IPS-18c (cell line): ENCODE measurements around the gene EFNB1.

Experiments used
- H3K4me3 ChIP-seq: 2 replicates; pipeline ENCODE4 v1.7.0; 2013; ENCODE audit warnings: low read depth, mild to moderate bottlenecking, low read length, moderate library complexity; ENCODE audit not compliant: insufficient read depth
- H3K9me3 ChIP-seq: one replicate; pipeline ENCODE4 v1.6.1; 2013; ENCODE audit warnings: mild to moderate bottlenecking, low read length, moderate library complexity; ENCODE audit not compliant: control insufficient read depth, insufficient read depth

The EFNB1 gene

DNA sequence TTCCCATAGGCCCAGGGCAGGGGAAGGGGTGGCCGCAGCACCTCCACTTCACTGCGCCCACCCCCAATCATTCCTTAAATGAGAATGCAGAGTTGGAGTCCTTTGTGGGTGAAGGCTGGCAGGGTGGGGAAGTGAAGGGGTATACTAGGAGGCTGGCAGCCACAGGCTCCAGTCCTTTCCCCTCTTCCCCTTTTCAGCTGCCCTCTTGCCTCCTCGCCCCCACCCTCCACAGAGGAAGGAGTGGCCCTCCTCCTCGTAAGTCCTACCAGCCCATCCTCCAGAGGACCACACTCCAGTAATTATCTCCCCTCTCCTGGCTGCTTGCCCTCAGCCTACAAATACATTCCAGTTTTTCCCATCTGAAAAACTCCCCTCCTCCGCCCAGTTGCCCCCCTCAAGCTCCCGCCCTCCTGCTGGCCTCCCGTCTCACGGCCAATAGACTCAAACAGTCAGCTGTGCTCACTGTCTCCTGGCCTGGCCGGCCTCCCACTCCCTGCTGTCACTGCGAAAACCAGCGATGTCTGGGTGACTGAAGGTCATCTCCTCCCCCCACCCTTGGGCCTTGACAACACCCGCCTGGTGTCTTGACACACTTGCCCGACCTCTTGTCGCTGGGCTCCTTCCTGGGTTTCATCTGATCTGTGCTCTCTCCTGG, 38.8 kb downstream of the EFNB1 start:
- H3K4me3 ChIP-seq = no peak overlapping the region
- no peaks in the 10 kb centered on the region for H3K9me3 ChIP-seq

DNA sequence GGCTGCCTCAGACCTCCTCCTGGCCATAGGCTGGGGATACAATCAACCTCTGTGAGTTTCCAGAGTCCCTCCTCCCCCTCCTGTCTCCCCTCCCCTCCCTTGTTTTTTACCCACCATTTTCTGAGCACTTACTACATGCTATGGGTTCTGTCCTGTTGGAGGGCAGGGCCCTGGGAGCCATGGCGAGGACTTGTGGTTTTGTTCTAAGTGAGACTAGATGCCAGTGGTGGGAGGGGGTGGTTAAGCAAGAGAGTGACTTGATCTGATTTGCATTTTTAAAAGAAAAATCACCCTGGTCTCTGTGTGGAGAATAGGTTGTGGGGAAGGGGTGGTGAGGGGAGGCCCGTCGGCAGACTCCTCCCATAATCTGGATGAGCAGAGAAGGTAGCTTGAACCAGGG, 39.5 kb downstream of the EFNB1 start:
- Histone ChIP-seq H3K4me3 (no peak overlapping the region), H3K9me3 (peaks cover 4% of the 10 kb centered on the region)

DNA sequence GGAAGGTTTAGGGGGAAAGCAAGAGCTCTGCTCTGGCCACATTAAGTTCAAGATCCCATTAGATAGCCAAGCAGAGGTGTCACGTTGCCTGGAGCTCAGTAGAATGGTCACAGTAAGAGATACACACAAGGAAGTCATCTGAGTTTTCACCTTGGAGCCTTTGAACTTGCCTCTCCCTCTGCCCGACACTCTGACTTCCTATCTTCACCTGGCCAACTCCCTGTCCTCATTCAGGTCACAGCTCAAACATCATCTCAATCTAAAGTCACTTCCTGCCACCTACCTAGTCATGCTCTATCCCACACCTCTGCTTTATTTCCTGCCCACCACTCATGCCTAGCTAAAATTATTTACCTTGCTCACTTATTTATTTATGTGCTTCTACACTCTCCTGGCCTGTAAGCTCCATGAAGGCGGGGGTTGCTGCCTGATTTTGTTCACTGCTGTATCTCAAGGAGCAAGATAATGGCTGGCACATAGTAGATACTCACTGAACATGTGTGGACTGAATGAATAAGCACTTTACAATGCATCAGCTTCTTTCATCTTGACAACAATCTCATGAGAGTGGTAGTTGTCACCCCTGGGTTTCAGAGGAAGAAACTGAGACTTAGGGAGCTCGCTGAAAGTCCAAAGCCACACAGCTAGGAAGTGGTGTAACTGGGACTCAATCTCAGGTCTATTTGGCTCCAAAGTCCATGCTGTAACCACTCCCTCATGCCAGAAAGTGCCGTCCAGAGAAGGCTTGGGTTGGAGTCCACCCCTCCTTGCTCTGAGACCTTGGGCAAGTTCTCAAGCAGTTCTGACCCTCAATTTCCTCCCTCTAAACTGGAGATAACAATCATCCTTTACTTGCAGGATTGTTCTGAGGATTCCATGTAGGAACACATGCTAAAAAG, 40.3 kb downstream of the EFNB1 start:
- Histone ChIP-seq H3K9me3 (peaks cover 4% of the 10 kb centered on the region), H3K4me3 (no peak overlapping the region)

DNA sequence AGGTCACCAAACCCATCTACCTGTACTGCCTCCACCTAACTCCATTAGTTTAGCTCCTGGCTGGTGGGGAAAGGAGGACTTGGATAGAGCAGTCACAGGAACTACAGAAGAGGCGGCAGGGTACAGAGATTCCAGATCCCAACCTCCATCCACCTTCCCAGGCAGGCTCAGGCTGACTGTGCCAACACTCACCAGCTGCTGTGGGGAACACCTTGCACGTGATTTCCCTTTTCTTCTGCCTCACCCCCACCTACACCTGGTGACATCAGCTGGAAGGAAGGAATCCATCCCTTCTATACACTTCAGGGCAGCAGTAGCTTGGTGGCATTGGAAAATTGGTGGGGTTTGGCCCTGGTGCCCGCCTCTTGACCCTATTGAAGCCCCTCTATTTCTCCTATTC, 41.5 kb downstream of the EFNB1 start:
- peaks cover 7% of the 10 kb centered on the region for H3K9me3 ChIP-seq
- no peak overlapping the region for H3K4me3 ChIP-seq

DNA sequence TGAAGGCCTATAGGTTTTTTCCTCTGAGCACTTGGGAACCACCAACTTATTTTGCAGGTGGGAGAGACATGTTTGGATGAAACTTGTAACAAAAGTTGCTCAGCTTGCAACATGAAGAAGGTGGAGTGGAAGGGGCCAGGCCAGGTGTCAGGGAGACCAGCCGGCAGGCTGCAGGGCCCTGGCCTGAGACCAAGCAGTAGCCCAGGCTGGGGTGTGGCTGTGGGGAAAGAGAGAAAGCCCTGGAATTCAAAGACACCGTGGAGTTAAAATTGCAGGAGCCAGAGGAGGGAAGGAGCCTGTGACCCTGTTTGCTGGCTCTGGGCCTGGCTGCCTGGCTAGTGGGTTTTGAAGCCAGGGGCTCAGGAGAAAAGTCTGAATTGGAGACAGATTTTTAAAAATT, 43.4 kb downstream of the EFNB1 start:
- Histone ChIP-seq H3K9me3 (peaks cover 10% of the 10 kb centered on the region), H3K4me3 (no peak overlapping the region)

DNA sequence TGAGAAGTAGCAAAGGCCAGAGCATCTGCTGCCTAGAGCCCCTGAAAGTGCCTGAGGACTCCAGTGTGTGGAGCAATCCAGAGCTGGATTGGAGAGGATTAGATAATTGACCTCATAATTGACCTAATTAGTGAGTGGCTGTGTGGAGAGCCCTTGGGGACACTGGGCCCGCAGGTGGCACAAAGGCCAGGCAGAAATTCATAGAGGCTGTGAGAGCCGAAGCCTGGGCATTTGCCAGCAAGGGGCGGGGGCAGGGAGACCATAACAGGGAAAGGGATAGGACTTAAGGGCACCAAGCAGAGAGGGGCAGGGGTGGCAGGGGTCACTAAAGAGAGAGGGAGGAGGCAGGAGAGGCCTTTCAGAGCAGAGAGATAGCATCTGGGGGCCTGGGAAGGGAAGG, 45.3 kb downstream of the EFNB1 start:
- Histone ChIP-seq H3K4me3 (no peak overlapping the region), H3K9me3 (peaks cover 13% of the 10 kb centered on the region)

DNA sequence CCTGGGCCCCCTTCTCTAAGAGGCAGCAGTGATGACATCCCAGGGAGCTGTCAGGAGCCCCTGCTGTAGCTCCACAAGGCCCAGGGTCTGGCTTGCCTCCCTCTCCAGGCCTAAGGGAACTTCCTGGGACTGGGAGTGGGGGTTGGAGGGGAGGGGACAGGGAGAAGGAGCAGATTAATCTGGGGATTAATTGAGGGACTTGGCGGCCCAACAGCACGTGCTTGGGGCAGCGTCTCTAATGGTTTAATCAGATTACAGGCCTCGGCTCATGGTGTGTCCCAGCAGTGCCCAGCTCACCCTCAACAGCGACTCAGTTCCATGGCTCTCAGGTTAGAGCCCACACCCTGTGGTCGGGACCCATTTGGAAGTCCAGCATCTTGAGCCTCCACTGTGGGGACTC, 47.9 kb downstream of the EFNB1 start:
- no peak overlapping the region for H3K4me3 ChIP-seq
- peaks cover 19% of the 10 kb centered on the region for H3K9me3 ChIP-seq

DNA sequence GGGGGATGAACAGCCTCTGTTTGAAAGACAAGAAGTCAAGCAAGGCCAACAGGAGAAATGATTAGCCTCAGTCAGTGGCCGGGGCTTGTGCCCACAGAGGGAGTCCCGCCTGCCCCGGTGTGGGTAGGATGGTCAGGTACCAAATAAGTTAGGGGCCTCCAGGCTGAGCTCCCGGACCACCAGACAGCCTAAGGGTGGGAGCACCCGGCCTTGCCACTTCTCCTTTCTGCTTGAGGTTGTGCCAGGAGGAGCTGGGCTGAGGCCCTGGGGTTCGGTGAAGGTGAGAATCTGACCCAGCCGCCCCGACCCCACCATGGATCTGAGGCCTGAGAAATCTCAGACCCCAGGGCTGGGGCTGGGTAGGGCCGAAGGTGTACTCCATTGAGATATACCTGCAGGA, 48.8 kb downstream of the EFNB1 start:
- no peak overlapping the region for H3K4me3 ChIP-seq
- peaks cover 19% of the 10 kb centered on the region for H3K9me3 ChIP-seq

DNA sequence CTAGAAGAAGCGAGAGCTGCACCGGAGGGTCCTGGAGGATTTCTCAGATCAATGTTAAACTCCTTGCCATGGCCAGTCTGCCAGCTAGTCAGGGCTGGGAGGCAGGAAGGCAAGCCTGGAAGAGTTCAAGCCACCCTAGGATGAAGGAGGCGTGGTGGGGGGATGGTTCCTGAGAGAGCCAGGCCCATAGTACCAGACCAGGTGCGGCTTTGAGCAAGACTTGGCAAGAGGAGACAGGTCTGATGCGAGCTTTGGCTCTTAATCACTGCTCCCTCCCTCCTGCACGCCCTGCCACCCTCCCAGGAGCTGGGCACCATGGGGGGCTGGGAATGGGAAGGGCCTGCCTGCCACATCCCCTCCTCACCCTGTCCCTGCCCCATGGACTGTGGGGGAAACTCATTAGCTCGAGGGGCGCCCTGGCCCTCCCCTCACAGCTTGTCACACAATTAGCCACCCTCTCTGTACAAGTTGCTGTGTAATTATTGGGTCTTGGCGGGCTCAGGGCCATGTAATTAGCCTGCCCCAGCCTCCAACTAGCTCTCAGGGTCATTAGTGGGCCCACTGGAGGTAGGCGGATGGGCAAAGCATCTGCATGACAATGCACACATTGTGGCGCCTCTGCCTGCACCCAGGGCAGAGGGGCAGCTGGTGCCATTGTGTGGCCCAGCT, 50.3 kb downstream of the EFNB1 start:
- no peak overlapping the region for H3K4me3 ChIP-seq
- peaks cover 15% of the 10 kb centered on the region for H3K9me3 ChIP-seq

DNA sequence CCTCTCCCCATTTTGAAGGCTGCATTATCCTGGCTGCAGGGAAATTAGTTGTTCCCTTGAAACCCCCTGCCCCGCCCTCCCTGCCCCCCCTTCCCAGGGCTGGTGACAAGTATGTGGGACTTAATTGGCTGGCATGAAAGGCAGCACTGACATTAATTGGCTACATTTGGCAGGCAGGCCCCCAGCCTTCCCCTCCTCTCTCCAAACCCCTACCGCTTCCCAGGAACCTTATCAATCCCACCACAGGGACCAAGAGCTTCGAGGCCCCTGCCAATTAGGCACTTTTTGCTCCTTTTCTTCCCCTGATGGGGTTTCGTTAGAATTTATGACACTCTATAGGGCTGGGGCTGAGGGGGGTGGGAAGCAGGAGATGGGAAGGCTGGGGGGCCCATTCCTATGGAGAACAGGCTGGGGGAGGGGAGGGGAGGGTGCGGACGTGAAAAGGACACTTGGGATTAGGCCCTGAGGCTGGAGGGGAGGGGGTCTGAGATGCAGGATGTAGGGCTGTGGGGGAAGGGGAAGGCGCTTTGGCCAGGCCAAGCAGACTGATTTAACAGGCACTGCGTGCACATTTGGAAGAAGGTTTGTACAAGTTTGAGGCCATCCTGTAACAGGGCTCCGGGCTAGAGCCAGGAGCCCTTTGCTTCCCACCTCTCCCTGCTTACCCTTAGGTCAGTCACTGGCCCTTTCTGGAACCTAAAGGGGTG, 52.2 kb downstream of the EFNB1 start:
- peaks cover 10% of the 10 kb centered on the region for H3K9me3 ChIP-seq
- H3K4me3 ChIP-seq = no peak overlapping the region

DNA sequence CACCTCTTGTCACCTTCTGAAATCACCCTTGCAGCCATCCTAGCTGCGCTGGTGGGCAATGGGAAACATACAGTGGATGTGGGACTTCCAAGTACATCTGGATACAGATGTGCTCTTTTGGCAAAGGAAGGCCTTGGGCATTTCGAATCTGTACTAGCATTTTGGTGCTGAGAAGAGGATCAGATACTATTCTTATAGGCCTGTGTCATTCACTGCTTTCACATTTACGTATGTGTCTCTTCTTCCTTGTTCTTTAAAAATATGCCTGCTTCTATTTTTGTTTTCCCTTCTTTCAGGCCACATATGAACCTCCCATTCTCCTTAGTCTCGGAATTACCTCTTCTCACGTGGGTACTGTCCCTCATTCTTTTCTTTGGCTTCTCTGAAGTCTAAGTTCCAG, 53.1 kb downstream of the EFNB1 start:
- Histone ChIP-seq H3K9me3 (peaks cover 10% of the 10 kb centered on the region), H3K4me3 (no peak overlapping the region)

DNA sequence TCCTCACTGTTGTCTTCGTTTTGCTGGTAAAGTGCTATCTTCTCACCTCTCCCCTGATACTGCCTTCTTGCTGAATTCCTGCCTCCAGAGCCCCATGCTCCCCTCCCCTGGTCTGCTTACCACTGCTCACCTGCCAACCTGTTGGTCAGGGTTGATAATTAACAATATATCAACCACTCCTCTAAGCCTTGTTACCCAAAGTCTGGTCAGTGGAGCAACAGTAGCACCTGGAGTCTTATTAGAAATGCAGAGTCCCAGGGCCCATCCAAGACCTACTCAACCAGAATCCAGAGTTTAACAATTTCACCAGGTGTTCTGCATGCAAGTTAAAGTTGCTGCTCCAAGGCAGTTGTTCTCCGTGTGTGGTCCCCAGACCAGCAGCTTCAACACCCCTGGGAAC, 55.0 kb downstream of the EFNB1 start:
- Histone ChIP-seq H3K9me3 (peaks cover 6% of the 10 kb centered on the region), H3K4me3 (no peak overlapping the region)

DNA sequence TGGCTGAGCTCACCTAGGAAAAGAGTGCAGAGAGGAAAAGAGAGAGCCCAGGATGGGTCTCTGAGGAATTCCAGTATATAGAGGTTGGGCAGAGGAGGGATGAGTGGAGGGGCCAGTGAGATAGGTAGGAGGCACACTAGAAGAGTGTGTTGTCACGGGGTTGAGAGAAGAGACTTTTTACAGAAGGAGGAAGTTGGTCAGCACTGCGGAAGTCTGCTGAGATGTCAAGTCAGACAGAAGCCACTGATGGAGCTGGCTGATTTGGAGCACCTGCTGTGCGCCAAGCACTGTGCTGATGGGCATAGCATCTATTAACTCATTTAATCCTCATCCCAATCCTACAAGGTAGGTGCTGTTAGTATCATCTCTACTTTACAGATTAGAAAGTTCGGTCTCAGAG, 60.4 kb downstream of the EFNB1 start:
- Histone ChIP-seq H3K9me3 (peaks cover 7% of the 10 kb centered on the region), H3K4me3 (no peak overlapping the region)
